ENCODE measurements around the gene CD101.

DNA sequence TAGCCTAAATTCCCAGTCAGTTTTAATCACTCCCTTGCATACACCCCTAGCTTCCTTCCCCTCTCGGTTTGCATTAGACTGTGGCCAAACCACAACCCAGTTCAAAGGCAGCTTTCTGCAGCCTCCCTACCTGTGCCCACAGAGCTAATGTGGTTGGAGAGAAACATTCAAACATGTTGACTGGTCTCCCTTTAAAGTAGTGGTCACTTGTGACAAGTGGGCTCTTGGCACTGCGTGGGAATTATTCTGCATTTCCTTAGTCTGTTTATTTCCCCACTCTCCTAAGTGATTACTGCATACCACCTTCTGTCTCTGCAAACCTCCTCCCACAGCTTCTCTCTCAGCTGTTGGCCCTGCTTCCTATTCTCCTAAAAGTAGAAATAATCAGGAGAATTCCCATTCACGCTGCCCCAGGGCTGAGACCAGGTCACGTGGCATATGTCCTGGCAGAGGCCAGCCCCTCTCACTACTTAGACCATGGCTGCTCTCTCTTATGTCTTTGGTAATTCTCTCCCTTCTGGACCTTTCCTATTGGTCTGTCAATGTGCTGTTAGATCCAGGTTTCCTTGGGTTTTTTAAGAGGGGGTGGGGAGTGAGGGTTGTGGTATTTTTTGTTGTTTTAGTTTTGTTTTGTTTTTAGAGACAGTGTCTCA lies 38.4 kb upstream of the CD101 start:
- TF ChIP-seq JUN (IDR thresholded peaks at IDR 0.05; ENCODE audit: low read depth, low read length): no peak
- TF ChIP-seq MAFK (IDR thresholded peaks at IDR 0.05; ENCODE audit: low read depth, low read length): no peak
- no peak for TF ChIP-seq EGR1 (IDR thresholded peaks at IDR 0.05; ENCODE audit: borderline replicate concordance, low read depth, low read length)
- no peak for TF ChIP-seq RAD21 (IDR thresholded peaks at IDR 0.05 in 1 of 2, conservative IDR thresholded peaks at IDR 0.05 in 1 of 2; ENCODE audit: low read depth in 2 of 2, low read length in 2 of 2)
- TF ChIP-seq CHD2 (IDR thresholded peaks at IDR 0.05; ENCODE audit: low read length): no peak
- TF ChIP-seq TEAD4 (IDR thresholded peaks at IDR 0.05; ENCODE audit: low read depth, low read length): no peak
- no peak for TF ChIP-seq BRCA1 (IDR thresholded peaks at IDR 0.05; ENCODE audit: low read depth, low read length)
- no peak for TF ChIP-seq CTCF (IDR thresholded peaks at IDR 0.05; ENCODE audit: control extremely low read depth in 1 of 3, insufficient read depth in 1 of 3, low read depth in 1 of 3, low read length in 3 of 3)
- TF ChIP-seq, protein P1, sequence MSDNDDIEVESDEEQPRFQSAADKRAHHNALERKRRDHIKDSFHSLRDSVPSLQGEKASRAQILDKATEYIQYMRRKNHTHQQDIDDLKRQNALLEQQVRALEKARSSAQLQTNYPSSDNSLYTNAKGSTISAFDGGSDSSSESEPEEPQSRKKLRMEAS (IDR thresholded peaks at IDR 0.05): no peak
